PC-3 (cell line): ENCODE measurements around the gene LIN7A.

Experiments used
- EZH2 ChIP-seq: fragments of 300-600 bp; sonication (generic); IDR thresholded peaks from one replicate; pipeline ENCODE4 v1.6.1; 2017; ENCODE audit warnings: antibody characterized with exemption, mild to moderate bottlenecking, low read length; ENCODE audit not compliant: unreplicated experiment
- EZH2phosphoT487 ChIP-seq: fragments of 300-600 bp; sonication (generic); IDR thresholded peaks from 2 replicates; pipeline ENCODE4 v1.6.1; 2018; ENCODE audit warnings: mild to moderate bottlenecking, antibody characterized with exemption, low read length, borderline replicate concordance
- TF ChIP-seq, protein P1 (sequence below): fragments of 300-600 bp; sonication (generic); conservative IDR thresholded peaks from 2 replicates; pipeline ENCODE4 v1.5.1; 2017; ENCODE audit warnings: antibody characterized with exemption, low read depth, mild to moderate bottlenecking, low read length

DNA sequence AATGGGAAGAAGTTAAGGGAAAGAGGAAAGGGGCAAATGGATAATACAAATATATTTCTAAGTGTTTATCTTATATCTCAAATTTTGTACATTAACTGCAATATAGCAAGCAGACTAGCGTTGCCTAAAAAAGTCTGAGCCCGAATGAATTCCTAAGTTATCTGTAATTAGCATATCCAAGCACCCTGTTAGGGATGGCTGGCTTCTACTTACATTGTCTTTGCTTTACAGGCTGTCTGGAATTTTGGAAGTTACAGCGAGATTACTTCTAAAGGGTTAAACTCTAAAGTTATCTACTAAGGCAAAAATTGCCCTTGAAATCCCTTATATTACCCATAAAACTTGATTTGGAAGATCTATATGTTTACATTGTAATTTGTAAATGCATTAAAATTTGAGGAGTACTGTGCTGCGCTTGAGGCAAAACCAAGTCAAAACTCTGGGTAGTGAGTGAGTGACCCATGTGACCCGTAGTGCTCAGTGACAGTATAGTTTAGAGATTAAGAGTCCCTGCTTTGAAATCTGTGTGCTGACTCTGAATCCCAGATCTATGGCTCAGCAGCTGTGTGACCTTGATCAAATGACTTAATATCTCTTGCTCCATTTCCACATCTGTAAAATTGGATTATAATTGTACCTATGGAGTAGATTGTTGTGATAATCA is 17.3 kb upstream of the LIN7A start:
- TF ChIP-seq, protein P1, sequence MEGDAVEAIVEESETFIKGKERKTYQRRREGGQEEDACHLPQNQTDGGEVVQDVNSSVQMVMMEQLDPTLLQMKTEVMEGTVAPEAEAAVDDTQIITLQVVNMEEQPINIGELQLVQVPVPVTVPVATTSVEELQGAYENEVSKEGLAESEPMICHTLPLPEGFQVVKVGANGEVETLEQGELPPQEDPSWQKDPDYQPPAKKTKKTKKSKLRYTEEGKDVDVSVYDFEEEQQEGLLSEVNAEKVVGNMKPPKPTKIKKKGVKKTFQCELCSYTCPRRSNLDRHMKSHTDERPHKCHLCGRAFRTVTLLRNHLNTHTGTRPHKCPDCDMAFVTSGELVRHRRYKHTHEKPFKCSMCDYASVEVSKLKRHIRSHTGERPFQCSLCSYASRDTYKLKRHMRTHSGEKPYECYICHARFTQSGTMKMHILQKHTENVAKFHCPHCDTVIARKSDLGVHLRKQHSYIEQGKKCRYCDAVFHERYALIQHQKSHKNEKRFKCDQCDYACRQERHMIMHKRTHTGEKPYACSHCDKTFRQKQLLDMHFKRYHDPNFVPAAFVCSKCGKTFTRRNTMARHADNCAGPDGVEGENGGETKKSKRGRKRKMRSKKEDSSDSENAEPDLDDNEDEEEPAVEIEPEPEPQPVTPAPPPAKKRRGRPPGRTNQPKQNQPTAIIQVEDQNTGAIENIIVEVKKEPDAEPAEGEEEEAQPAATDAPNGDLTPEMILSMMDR: no peak
- TF ChIP-seq EZH2 (no peak), EZH2phosphoT487 (no peak)
